Measurements from ENCODE around the gene ANKRD2.

GRCh38 chr10:97589479-97589878 lies 16.9 kb downstream of the ANKRD2 start, which contains the start of gene C10orf62:
- TF ChIP-seq CTCF (conservative IDR thresholded peaks at IDR 0.05; ENCODE audit: low read length) (no peak), EZH2phosphoT487 (IDR thresholded peaks at IDR 0.05; ENCODE audit: borderline replicate concordance) (no peak)

Measured in Loucy (cell line).